Ramos (cell line): ENCODE data around the gene WDR91.
"Not testable (repeated sequence)": the region's sequence is repeated elsewhere in the genome, so short reads cannot be mapped to it uniquely, and the experiment has no call there.

Experiments
- in situ Hi-C: fragments of 300-500 bp; cut with MboI; formaldehyde crosslinking; loops from one replicate; pipeline ENCODE4 v1.14.3; 2022; ENCODE audit warnings: low sequenced_read_pairs; ENCODE audit not compliant: unreplicated experiment

WDR91 gene

DNA sequence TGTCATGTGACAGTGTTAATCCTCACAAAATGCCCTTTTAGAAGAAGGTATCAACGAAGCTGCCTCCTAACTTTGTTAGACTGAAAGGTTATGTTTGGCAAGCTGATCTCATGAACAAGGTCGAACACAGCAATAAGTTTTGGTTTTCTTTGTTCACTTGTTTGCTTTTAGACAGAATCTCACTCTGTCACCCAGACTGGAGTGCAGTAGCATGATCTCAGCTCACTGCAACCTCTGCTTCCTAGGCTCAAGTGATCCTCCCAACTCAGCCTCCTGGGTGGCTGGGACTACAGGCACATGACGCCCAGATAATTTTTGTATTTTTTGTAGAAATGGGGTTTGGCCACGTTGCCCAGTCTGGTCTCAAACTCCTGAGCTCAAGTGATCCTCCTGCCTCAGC lies 23.4 kb upstream of the WDR91 start:
- in situ Hi-C loops: no loop called here

DNA sequence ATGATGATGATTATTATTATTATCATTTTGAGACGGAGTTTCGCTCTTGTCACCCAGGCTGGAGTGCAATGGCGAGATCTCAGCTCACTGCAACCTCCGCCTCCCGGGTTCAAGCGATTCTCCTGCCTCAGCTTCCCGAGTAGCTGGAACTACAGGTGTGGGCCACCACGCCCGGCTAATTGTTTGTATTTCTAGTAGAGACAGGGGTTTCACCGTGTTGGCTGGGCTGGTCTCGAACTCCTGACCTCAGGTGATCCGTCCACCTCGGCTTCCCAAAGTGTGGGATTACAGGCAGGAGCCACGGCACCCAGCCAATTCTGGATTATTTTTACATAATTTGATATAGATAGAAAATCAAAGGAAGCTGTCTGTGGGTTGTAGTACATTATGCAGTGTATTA lies 22.8 kb upstream of the WDR91 start:
- in situ Hi-C loops: not testable (repeated sequence)

GRCh38 chr7:135233570-135233969 lies 22.2 kb upstream of the WDR91 start, which contains the start of gene STRA8:
Gene STRA8 (plus strand): TSS chr7:135233838. CDS start chr7:135240525, 6,687 bp downstream.
- in situ Hi-C loops: no loop called here

DNA sequence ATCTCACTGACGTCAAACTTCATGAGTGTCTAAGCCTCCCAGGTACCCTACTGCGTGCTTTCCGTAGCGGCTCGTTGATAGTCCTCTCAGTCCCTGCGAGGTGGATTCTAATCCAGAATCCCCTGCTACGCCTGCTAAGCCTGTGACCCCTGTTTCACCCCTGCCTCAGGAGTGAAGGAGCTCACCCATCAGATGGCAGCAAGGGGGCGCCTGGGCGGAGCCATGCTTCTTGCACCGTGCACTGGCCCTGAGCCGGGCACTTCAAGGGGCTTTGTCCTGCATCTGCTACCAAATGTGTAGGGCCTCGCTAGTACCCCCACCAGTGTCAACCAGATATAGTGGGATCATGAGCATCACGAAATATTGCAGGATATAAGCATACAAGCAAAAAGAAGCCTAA lies 21.4 kb upstream of the WDR91 start:
- in situ Hi-C loops: no loop called here

- in situ Hi-C loops: no loop called here
These were observed 20.8 kb upstream of the WDR91 start for GRCh38 chr7:135232087-135232486.

GRCh38 chr7:135231686-135232085 lies 20.4 kb upstream of the WDR91 start:
- in situ Hi-C loops: no loop called here

GRCh38 chr7:135224027-135224426 lies 12.7 kb upstream of the WDR91 start:
- in situ Hi-C loops: no loop called here

DNA sequence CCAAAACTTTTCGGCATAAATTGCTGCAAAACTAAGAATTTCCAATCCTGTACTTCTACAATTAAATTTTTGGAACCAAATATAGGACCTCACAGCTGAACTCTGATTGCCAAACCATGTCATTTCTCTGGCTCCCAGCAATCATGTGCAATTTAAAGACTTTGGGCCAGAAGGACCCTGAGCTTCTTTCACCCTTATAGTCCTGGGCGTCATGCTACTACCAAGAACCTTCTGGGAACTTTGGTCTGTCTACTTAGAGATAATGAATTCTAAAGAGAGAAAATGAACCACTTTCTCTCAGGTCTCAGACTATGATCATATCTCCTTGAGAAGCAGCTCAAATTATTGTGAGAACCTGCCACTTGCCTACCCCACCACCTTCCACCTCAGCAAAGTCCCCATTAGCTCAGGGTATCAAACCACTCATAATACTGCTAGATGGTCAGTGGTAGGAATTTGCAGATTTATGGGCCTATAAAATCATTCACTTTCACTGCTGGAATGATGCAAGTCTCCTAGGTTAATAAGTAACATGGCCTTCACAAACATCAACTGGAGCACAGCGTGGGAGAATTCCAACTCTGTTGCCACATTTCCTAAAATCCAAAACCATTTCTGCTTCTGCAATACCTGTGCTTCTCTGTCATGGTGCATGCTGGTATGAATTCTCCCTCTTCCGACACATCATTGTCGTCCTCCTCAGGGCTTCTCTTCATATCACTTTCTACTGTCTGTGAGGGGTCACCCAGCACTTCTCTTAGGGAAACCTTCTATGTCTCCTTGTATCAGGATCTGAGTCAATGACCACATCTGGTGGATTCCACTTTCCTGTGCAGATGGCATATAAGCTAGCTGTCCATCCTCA lies 6.6 kb upstream of the WDR91 start:
- in situ Hi-C loops: no loop called here

- in situ Hi-C loops: no loop called here
These were observed 4.4 kb upstream of the WDR91 start for GRCh38 chr7:135215698-135216097.

- in situ Hi-C loops: no loop called here
These were observed 3.9 kb upstream of the WDR91 start for GRCh38 chr7:135215180-135215579.

- in situ Hi-C loops: no loop called here
These were observed 2.5 kb upstream of the WDR91 start for GRCh38 chr7:135213831-135214230.

- in situ Hi-C loops: not testable (repeated sequence)
These were observed 790 bp upstream of the WDR91 start for GRCh38 chr7:135211946-135212685.

- in situ Hi-C loops: no loop called here
These were observed 493 bp downstream of the WDR91 start for GRCh38 chr7:135210888-135211178.

DNA sequence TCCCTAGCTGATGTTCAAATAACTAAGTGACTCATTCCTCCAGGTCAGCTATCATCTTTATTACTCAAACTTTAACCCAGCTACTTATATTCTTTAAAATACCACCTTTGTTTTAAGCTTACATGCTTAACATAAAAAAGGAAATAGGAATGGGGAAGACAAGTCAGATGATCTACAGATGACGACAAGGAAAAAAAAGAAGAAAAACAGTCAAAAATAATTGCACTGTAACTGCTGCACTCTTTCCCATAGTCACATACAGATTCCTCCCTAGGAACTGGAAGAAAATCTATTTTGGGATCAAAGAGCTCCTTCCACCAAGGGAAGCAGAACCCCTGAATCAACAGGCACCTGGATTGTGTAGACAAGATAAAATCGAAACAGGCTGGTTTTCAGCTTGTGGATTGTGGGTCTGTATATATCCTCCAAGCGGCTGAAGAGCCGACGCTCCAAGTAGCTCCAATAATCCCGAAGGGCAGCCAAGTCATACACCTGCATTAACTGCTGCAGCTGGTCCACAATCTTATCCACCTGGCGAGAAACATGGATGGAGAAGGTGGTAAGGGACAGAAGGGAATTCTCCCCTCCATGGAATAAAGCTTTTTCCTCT lies 2.0 kb downstream of the WDR91 start:
- in situ Hi-C loops: no loop called here

- in situ Hi-C loops: no loop called here
These were observed 3.1 kb downstream of the WDR91 start for GRCh38 chr7:135208102-135208793.

- in situ Hi-C loops: no loop called here
These were observed 3.8 kb downstream of the WDR91 start for GRCh38 chr7:135207406-135208101.

GRCh38 chr7:135206941-135207391 lies 4.4 kb downstream of the WDR91 start:
- in situ Hi-C loops: no loop called here

DNA sequence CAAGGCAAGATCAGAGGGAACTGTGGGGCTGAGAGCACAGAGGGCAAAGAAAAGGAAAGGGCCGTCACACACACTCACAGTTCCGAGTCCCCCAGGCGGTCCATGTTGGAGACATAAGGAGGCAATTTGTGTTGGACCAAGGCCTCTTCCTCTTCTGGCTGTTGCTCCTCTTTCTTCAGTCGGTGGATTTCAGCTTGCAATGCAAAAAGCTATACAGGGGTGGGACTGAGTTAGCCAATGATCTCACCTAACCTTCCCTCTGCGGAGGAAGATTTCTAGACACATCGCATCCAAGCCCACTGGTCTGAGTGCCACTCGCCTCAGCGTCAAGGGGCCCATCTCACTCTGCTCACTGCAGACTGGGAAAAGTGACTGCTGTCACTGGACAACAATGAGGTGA lies 5.5 kb downstream of the WDR91 start:
- in situ Hi-C loops: no loop called here

DNA sequence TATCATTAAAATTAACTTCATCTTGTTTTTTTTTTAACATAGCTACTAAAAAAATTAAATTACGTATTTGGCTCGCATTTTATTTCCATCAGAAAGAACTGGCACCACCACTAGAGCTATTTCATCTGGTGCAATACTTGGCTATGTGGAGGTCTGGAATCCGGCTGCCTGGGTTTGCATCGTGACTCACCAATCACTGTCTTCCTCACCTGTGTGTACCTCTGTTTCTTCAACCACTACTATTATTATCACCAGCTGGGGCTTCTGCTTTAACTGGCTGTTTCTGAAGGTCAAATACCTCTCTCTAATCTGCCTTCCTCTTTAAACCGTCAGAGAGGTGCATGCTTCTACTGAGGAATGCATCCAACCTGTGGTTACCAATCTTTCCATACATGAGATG lies 6.5 kb downstream of the WDR91 start:
- in situ Hi-C loops: no loop called here

DNA sequence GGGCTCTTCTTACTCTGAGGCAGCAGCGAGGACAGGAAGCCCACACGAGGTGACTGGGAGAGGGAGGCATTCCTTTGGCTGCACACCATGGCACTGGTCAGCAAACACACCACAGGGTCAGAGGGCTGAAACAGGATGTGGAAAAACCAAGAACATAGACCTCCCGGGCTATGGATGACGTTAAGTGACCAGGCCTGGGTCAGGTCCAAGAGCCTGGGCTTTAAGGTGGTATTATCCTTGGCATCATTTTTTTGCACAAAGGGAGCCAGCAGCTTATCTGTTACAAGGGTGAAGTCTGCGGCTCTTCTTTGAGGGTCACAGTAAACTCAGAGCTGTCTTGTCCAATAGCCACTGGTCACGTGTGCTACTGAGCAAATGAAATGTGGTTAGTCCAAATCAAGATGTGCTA lies 7.0 kb downstream of the WDR91 start:
- in situ Hi-C loops: no loop called here
